Epithelial cell of proximal tubule (primary cell): Measurements from ENCODE around the gene GALNT18. TPM values are rescaled to one million over a fixed set of nuclear protein-coding genes. Genes with fewer than 3 reads are reported as not detected.

Experiments
- DNase-seq: peaks from one replicate; pipeline ENCODE4 v3.0.0-alpha.2; 2011; ENCODE audit warnings: low read depth
- H3K4me3 ChIP-seq: 2 replicates; pipeline ENCODE4 v1.5.1; 2011; ENCODE audit warnings: low read depth, mild to moderate bottlenecking, low read length
- total RNA-seq: library from RNA; depleted of rRNA; stranded (reverse); fragments of >200 nt; gene quantifications from 2 replicates; pipeline ENCODE4 v1.2.3, GENCODE V29; 2015
- TF ChIP-seq, protein P1 (sequence below): conservative IDR thresholded peaks from 2 replicates; pipeline ENCODE4 v1.5.1; 2012; ENCODE audit warnings: low read depth, mild to moderate bottlenecking, low read length

Gene GALNT18
- total RNA-seq, 1 donor from 2014 or later, result 7.8 TPM

DNA sequence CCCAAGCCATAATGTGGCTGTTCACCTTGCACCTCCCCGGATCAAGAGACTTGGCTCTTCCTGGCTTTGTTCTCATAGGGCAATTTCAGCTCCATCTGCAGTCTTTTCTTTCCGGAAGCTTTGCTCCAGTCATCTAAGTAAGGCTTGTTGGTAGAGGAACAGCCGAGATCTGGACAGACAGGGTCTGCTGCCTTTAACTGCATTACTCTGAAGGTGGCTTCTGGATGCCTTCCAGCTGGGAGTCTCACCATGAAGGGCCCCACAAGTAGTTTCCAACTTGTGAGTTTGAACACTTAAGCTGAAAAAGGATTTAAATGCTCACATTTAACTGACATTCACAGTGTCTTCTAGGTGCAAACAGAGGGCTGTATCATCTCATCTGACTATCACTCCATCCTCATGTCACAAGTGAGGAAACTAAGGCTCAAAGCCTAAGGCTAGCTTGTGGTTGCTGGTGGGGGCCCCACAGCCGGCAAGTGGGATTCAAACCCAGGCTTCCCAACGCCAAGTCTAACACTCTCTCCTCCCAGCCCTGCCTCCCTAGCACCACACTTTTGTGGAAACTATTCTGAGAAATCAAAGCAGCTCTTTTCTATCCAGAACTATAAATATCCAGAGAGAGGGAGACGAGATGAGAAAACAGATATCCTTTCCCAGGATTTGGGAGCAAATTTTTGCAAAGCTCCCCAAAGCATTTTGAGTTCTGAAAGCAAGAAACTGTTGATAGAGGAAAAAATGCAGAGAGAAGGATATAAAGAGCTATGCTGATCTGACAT, 58.4 kb downstream of the GALNT18 start:
- DNase-seq, result no peak
- no peak overlapping the region for H3K4me3 ChIP-seq
- TF ChIP-seq, protein P1, sequence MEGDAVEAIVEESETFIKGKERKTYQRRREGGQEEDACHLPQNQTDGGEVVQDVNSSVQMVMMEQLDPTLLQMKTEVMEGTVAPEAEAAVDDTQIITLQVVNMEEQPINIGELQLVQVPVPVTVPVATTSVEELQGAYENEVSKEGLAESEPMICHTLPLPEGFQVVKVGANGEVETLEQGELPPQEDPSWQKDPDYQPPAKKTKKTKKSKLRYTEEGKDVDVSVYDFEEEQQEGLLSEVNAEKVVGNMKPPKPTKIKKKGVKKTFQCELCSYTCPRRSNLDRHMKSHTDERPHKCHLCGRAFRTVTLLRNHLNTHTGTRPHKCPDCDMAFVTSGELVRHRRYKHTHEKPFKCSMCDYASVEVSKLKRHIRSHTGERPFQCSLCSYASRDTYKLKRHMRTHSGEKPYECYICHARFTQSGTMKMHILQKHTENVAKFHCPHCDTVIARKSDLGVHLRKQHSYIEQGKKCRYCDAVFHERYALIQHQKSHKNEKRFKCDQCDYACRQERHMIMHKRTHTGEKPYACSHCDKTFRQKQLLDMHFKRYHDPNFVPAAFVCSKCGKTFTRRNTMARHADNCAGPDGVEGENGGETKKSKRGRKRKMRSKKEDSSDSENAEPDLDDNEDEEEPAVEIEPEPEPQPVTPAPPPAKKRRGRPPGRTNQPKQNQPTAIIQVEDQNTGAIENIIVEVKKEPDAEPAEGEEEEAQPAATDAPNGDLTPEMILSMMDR, result no peak

DNA sequence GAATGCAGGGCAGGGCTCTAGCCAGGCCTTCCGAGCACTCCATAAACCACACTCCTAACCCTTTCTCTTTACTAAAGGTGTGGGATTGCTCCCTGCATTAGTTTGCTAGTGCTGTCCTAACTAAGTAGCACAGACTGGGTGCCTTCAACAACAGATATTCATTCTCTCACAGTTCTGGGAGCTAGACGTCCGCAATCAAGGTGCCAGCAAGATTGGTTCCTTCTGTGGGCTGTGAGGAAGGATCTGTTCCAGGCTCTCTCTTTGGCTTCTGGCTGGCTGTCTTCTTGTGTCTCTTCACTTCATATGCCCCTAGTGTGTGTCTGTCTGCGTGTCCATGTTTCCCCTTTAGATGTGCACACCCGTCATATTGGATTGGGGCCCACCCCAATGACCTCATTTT, 59.8 kb downstream of the GALNT18 start:
- DNase-seq, result no peak
- no peak overlapping the region for H3K4me3 ChIP-seq
- TF ChIP-seq, protein P1, result no peak

DNA sequence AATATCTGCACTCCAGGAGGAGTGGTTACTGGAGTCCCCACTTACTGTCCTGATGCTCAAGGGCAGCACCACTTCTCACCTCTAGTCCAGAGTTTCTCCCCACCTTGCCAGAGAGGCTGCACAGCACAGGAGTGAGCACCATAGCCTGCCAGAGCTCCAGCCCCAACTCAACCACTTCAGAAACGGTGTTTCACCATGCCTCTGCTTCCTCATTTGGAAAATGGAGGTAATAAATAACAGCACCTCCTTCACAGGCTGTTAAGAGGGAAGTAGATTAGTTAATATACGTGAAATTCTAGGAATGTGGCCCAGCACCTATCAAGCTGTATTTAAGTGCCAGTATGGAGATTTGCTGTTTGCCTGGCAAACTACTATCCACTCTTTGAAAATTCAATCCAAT, 63.0 kb downstream of the GALNT18 start:
- H3K4me3 ChIP-seq, result no peak overlapping the region
- TF ChIP-seq, protein P1, result no peak
- DNase-seq, result peak; percentile 45

DNA sequence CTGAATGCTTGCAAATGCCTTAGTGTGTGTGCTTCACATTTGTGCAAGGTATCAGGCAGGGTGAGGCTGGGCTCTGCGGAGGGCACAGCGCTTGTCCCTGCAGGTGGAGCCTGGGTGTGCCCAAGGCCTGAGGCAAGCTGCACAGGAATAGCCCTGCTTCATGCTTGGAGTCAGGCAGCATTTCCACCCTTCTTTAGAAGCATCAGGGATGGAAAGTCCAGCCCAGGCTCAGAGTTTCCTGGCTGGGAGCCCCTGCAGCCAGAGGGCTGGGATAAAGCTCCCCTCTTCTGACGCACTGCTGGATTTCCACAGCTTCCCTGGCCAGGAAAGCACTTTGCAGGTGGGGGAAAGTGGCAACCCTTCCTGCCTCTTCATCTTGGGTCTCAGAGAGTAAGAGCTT, 63.4 kb downstream of the GALNT18 start:
- TF ChIP-seq, protein P1, result no peak
- no peak for DNase-seq
- no peak overlapping the region for H3K4me3 ChIP-seq

DNA sequence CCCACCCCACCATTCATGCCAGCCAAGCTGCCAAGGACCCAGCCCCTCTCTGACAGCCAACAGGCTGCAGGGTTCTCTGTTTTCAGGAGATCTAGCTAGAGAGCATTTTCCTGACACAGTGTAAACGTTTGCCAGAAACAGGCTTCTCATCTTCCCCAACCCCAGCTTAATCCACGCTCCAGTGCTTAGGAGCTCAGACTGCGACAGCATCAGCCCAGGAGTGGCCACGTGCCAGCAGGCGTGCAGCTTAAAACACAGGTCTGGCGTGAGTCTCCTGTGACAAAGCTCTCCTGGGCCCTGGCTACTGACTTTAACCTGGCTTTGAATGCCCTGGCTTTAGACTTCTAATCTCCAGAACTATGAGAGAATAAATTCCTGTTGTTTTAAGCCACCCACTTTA, 66.6 kb downstream of the GALNT18 start:
- DNase-seq, result peak; percentile 33
- TF ChIP-seq, protein P1, result no peak
- no peak overlapping the region for H3K4me3 ChIP-seq

DNA sequence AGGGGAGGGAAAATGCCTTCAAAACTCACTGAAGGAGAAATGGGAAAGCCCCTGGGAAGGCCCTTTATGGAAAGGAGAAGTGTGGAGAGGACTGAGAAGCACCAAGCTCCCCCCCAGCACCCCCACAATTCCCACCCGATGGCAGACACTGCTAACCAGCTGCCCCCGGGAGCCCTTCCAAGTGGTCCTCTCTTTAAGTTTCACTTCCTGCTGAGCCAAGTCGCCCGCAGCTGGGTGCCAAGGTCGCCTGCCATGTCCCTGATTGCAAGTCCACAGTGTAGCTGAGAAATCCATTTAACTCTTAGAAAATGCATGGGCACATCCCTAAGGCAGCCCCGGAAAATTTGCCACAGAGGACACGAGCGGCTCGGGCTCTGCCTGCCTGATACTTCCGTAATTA, 68.2 kb downstream of the GALNT18 start:
- no peak overlapping the region for H3K4me3 ChIP-seq
- TF ChIP-seq, protein P1, result no peak
- DNase-seq, result no peak

DNA sequence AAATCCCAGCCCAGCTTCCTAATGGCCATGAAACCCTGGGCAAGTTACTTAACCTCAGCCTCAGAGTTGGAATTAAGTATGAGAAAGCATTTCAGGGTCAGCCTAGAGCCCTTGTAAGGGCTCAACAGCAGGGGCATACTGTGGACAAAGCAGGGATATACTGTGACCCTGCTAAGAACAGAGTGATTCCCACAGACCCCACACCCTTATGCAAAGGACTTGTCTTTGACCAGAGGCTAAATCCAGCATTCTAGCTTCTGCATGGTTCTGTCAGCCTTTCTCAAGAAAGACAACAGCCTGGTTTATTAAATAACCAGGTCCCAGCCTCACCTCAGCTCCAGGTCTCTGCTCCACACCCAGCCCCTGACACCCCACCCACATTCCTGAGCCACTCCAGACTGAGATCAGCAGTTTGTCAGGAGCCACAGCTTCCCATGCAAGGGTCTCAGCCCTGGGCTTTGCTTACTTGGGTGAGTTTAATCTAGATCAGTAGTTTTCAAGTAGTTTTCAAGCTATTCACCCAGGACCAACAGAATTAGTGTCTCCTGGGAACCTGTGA, 69.2 kb downstream of the GALNT18 start:
- H3K4me3 ChIP-seq, result no peak overlapping the region
- no peak for DNase-seq
- TF ChIP-seq, protein P1, result no peak
